Parathyroid adenoma (tissue), 2 donors: ENCODE data around the gene PLA2R1.

ENCODE experiments used
- H2AFZ ChIP-seq: fragments of 300-600 bp; sonication (generic); one replicate; pipeline ENCODE4 v1.7.0; 2017; ENCODE audit warnings: antibody characterized with exemption, mild to moderate bottlenecking
- H3K27ac ChIP-seq: fragments of 300-600 bp; sonication (generic); one replicate; pipeline ENCODE4 v1.7.0; 2017
- H3K27me3 ChIP-seq: fragments of 300-600 bp; sonication (generic); one replicate; pipeline ENCODE4 v1.7.0; 2017; ENCODE audit warnings: low read length; ENCODE audit not compliant: control insufficient read depth, insufficient read depth
- H3K36me3 ChIP-seq: fragments of 300-600 bp; sonication (generic); one replicate; pipeline ENCODE4 v1.7.0; 2017; ENCODE audit warnings: low read length; ENCODE audit not compliant: control insufficient read depth, insufficient read depth
- H3K4me1 ChIP-seq: fragments of 300-600 bp; sonication (generic); one replicate; pipeline ENCODE4 v1.7.0; 2017; ENCODE audit warnings: control low read depth
- H3K4me2 ChIP-seq: fragments of 300-600 bp; sonication (generic); one replicate; pipeline ENCODE4 v1.7.0; 2017; ENCODE audit warnings: low read length
- H3K4me3 ChIP-seq: fragments of 300-600 bp; sonication (generic); one replicate; pipeline ENCODE4 v1.7.0; 2017; ENCODE audit warnings: low read depth, low read length
- H3K79me2 ChIP-seq: fragments of 300-600 bp; sonication (generic); one replicate; pipeline ENCODE4 v1.7.0; 2017; ENCODE audit warnings: control low read depth
- H3K9ac ChIP-seq: fragments of 300-600 bp; sonication (generic); one replicate; pipeline ENCODE4 v1.7.0; 2017; ENCODE audit warnings: mild to moderate bottlenecking
- H3K9me3 ChIP-seq: fragments of 300-600 bp; sonication (generic); one replicate; pipeline ENCODE4 v1.7.0; 2017; ENCODE audit warnings: low read length; ENCODE audit not compliant: control insufficient read depth
- TF ChIP-seq, protein P1 (sequence below): fragments of 300-600 bp; sonication (generic); IDR thresholded peaks from one replicate; pipeline ENCODE4 v1.7.0; 2017; ENCODE audit warnings: antibody characterized with exemption, mild to moderate bottlenecking
- donor health status: primary hyperparathyroidism.

The PLA2R1 gene

DNA sequence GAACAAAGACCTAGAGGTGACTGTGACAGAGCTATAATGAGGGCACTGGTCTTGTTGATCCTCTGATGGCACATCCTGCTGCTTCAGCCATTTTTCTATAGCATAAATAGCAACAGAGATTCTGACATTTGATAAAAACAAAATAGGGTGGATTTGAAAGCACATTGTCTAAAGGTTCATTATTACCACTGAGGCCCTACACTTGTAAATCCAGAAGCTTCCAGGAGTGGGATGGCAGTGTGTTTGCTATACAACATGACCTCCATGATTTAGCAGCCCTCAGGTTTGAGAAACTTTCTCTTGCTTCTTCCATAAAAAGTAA lies 171.2 kb downstream of the PLA2R1 start:
- Histone ChIP-seq H3K9ac (no peak overlapping the region), H3K4me3 (no peak overlapping the region), H3K27me3 (no peaks in the 10 kb centered on the region), H3K4me2 (no peak overlapping the region), H3K36me3 (no peaks in the 10 kb centered on the region), H3K9me3 (no peaks in the 10 kb centered on the region), H3K27ac (no peak overlapping the region), H3K4me1 (no peaks in the 10 kb centered on the region), H2AFZ (no peak overlapping the region), H3K79me2 (no peaks in the 10 kb centered on the region)
- TF ChIP-seq, protein P1, sequence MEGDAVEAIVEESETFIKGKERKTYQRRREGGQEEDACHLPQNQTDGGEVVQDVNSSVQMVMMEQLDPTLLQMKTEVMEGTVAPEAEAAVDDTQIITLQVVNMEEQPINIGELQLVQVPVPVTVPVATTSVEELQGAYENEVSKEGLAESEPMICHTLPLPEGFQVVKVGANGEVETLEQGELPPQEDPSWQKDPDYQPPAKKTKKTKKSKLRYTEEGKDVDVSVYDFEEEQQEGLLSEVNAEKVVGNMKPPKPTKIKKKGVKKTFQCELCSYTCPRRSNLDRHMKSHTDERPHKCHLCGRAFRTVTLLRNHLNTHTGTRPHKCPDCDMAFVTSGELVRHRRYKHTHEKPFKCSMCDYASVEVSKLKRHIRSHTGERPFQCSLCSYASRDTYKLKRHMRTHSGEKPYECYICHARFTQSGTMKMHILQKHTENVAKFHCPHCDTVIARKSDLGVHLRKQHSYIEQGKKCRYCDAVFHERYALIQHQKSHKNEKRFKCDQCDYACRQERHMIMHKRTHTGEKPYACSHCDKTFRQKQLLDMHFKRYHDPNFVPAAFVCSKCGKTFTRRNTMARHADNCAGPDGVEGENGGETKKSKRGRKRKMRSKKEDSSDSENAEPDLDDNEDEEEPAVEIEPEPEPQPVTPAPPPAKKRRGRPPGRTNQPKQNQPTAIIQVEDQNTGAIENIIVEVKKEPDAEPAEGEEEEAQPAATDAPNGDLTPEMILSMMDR = no peak

DNA sequence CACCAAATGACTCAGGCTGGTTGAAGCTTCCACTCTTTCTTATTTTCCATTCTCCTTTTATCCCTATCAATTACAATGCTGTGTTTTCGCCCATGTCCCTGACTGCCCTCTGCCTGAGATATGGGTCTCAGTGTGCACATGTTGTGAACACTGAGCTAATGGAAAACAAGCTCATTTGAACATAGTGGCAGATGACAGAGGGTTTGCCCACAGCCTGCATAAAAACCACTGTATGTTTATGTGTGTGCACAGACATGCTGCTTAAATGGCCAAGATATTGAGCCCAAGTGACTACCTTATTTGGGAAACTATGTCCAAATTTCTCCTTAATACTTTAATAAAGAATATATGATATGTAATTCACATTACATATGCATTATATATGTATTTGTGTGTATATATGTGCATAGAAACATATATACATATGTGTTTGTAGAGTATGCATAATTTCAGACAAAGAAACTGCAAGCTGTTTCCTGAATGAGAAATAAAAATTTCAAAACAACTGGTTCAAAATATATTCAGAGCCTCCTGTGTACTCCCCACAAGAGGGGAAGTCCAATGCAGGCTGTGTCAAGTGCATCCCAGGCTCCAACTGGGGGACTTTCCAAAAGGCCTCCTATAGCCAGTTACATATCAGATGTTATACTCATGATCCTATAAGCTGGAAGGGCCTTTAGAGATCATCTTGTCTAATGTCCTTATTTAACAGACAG lies 171.7 kb downstream of the PLA2R1 start:
- H3K27me3 ChIP-seq = no peaks in the 10 kb centered on the region
- TF ChIP-seq, protein P1 = no peak
- no peak overlapping the region for H3K4me2 ChIP-seq
- no peak overlapping the region for H2AFZ ChIP-seq
- no peak overlapping the region for H3K9ac ChIP-seq
- no peaks in the 10 kb centered on the region for H3K36me3 ChIP-seq
- no peaks in the 10 kb centered on the region for H3K79me2 ChIP-seq
- H3K4me3 ChIP-seq = no peak overlapping the region
- H3K4me1 ChIP-seq = no peaks in the 10 kb centered on the region
- H3K9me3 ChIP-seq = no peaks in the 10 kb centered on the region
- H3K27ac ChIP-seq = no peak overlapping the region

DNA sequence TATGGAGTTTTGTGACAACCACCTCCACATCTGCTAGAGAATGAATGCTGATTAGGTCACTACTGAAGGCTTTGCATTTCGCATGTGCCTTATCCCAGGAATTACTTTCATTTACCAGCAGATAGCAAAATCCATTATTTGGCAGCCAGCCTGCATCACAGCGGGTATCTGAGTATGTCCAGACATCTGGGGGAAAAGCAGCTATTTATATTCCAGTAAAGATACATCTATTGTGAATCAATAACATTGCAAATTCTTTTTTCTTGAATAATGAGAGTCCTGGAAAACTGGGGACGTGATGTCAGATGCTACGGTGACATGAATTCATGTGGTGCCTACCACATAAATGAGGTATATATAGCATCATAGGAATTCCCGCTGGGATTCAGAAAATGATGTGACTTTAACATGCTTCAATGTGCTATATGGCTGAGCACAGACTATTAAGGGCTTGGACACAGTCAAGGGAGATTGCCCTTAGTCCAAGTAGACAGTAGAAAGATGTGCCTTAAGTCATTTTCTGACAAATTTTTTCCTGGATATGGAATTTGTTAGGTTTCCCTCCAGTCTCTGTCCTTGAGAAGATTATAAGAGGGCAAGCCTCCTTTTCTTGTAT lies 180.2 kb downstream of the PLA2R1 start:
- TF ChIP-seq, protein P1 = no peak

More for the DNA sequence above, 180.2 kb downstream of the PLA2R1 start:
- Histone ChIP-seq H2AFZ (no peak overlapping the region), H3K27me3 (no peaks in the 10 kb centered on the region), H3K4me3 (no peak overlapping the region), H3K9ac (no peak overlapping the region), H3K9me3 (no peaks in the 10 kb centered on the region), H3K36me3 (no peaks in the 10 kb centered on the region), H3K4me2 (no peak overlapping the region), H3K4me1 (no peaks in the 10 kb centered on the region), H3K27ac (no peak overlapping the region), H3K79me2 (no peaks in the 10 kb centered on the region)
